HFF-Myc (cell line): ENCODE measurements around the gene BPIFB4.
"Not testable (repeated sequence)": the region's sequence is repeated elsewhere in the genome, so short reads cannot be mapped to it uniquely, and the experiment has no call there.

Experiments used
- DNase-seq: peaks from one replicate; pipeline ENCODE4 v3.0.0-alpha.2; 2011; ENCODE audit warnings: low read depth; ENCODE audit errors: extremely low read depth
- H3K4me3 ChIP-seq: replicated peaks from 2 replicates; pipeline ENCODE4 v1.5.1; 2011; ENCODE audit warnings: low read depth, mild to moderate bottlenecking, control low read depth, low read length
- TF ChIP-seq, protein P1 (sequence below): IDR thresholded peaks from 2 replicates; pipeline ENCODE4 v1.5.1; 2012; ENCODE audit warnings: mild to moderate bottlenecking, low read depth, low read length, control low read depth; ENCODE audit errors: missing control alignments

The BPIFB4 gene

DNA sequence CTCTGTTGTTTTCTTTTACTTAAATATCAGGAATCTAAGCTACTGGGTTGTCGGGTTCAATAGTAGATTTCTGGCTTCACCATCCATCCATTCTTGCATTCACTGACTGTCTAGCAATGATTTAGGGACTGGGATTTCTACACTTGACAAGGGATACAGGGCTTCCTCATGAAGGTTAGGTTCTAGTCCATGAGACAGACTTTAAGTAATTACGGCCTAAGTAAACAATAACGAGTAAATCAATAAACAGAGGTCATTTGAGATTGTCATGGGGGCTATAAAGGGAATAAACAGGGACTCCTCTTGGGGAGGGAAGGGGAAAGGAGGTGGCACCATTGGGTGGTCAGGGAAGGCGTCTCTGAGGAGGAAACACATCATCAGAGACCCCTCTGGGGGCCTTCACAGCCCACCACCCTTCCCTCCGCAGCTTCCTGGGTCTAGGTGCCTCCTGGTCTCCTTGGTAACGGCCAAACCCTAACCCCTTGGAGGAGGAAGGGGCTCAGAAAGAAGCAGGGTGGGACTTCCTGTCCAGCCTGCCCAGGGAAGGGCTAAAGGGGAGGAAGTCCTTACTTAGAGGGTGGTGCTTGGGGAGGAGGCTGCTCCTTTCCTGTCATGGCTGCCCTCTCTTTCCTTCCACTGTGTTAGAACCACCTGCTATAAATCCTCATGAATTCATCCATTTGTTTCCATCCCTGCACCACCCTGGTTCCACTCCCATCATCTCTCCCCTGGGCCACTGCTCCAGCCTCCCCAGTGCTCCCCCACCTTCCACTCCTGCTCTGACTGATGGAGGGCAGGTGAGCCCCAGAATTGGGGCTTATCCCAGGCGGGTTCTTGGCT is 33.3 kb downstream of the BPIFB4 start:
- DNase-seq, result no peak
- TF ChIP-seq, protein P1, sequence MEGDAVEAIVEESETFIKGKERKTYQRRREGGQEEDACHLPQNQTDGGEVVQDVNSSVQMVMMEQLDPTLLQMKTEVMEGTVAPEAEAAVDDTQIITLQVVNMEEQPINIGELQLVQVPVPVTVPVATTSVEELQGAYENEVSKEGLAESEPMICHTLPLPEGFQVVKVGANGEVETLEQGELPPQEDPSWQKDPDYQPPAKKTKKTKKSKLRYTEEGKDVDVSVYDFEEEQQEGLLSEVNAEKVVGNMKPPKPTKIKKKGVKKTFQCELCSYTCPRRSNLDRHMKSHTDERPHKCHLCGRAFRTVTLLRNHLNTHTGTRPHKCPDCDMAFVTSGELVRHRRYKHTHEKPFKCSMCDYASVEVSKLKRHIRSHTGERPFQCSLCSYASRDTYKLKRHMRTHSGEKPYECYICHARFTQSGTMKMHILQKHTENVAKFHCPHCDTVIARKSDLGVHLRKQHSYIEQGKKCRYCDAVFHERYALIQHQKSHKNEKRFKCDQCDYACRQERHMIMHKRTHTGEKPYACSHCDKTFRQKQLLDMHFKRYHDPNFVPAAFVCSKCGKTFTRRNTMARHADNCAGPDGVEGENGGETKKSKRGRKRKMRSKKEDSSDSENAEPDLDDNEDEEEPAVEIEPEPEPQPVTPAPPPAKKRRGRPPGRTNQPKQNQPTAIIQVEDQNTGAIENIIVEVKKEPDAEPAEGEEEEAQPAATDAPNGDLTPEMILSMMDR, result no peak

DNA sequence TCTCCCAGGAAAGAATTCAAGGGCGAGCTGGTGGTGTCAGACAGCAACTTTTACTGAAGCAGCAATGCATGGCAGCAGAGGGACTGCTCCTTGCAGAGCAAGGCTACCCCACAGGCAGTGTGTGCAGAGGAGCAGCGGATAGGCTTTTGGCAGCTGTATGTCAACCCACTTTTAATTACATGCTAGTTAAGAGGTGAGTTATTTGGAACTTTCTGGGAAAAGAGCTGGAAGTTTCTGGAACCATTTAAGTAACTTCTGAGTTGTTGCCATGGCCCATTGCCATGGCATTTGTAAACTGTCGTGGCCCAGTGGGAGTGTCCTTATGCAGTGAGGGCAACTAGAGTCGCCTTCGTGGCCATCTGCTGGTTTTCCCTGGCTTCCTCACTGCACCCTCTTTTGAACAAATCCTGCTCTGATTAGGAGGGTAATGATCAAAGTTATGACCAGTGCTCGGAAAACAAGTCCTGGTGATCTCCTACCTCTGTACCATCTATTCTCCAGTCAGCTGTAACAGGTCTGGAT is 34.0 kb downstream of the BPIFB4 start:
- TF ChIP-seq, protein P1, result no peak
- H3K4me3 ChIP-seq, result no peak overlapping the region
- no peak for DNase-seq

More for the DNA sequence above, 33.3 kb downstream of the BPIFB4 start:
- no peak overlapping the region for H3K4me3 ChIP-seq

DNA sequence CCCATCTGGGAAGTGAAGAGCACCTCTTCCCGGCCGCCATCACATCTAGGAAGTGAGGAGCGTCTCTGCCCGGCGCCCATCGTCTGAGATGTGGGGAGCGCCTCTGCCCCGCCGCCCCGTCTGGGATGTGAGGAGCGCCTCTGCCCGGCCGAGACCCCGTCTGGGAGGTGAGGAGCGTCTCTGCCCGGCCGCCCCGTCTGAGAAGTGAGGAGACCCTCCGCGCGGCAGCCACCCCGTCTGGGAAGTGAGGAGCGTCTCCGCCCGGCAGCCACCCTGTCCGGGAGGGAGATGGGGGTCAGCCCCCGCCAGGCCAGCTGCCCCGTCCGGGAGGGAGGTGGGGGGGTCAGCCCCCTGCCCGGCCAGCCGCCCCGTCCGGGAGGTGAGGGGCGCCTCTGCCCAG is 36.1 kb downstream of the BPIFB4 start:
- not testable (repeated sequence) for DNase-seq, H3K4me3 ChIP-seq

DNA sequence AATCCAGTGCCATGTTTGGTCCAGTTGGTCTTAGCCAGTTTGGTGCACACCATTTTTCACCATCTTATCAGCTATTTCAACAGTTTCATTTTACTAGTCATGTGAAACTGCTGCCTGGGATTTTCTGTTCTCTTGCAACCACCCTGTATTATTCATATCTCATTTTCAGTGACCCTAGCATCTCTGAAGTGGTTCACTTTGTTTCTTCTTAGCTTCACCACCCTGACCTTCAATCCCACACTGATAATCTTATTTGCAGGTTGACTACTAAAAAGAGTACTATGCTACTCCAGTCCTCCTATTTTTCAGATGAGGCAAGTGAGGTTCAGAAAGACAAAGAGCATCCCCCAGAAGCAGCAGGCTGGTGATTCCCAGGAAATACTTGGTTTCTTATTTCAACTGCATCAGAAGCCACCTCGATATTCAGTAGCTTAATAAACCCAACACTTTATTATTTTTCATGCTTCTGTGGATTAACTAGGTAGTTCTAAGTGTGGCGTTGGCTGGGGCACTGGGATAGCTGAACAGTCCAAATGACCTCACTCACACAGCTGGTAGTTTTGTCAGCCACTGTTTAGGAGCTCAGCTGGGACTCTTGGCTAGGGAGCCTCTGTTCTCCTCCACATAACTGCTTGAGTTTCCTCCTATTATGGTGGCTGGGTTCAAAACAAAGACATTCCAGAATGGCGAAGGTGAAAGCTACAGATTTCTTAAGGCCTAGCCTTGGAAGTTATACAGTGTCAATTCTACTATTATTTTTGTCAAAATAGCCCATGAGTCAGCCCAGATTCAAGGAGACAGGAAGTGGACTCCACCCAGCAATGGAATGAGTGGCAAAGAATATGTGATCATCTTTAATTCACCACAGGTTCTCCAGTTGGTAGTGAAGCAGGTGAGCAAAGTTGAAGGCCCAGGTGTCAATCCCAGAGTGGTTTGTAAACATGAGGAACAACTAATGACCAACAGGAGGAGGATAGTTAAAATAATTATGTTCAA is 40.6 kb downstream of the BPIFB4 start:
- TF ChIP-seq, protein P1, result no peak
- H3K4me3 ChIP-seq, result no peak overlapping the region
- DNase-seq, result no peak

DNA sequence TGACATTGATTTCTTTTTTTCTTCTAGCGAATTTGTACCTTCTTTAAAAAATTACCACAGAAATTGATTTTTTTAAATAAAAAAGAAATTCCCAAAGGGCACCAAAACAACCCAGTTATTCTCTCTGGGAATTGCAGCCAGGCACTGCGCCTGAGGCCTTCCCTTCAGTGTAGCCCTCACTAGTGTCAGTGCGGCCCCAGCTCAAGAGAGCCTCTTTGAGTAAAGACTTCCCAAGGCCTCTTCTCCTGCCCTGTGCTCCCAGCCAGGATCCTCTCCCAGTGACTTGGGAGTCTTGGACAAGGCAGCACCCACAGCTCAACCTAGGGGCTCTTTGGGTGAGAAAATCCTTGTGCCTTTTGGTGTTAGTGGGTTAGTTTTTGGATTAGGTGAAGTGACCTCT is 41.5 kb downstream of the BPIFB4 start:
- H3K4me3 ChIP-seq, result no peak overlapping the region
- TF ChIP-seq, protein P1, result no peak
- DNase-seq, result no peak

DNA sequence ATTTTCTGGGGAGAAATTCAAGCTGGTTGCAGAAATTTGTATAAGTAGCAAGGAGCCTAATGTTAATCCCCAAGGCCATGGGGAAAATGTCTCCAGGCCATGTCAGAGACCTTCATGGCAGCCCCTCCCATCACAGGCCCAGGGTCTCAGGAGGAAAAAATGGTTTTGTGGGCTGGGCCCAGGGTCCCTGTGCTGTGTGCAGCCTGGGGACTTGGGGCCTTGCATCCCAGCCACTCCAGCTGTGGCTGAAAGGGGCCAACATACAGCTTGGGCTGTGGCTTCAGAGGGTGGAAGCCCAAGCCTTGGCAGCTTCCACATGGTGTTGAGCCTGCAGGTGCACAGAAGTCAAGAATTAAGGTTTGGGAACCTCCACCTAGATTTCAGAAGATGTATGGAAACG is 42.9 kb downstream of the BPIFB4 start:
- H3K4me3 ChIP-seq, DNase-seq: not testable (repeated sequence)

DNA sequence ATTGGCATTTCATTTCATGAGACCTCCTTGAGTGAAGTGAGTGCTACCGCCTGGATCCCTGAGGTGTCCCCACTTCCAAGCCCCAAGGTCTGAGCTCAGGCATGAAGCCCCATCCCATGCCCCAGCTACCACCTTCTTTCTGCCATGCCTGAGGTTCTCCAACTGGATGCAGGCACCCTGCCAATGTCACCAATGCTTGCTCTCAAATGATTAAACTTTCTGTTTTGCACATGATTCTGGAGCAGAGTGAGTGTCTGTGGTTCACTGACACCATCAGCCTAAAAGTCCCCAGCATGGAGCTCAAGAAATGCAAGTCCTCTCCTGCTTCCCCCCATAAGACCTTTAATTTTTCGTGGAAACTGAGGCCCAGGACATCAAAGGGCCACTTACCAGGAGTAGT is 44.8 kb downstream of the BPIFB4 start:
- DNase-seq, result no peak
- no peak overlapping the region for H3K4me3 ChIP-seq
- TF ChIP-seq, protein P1, result no peak
